Measurements from ENCODE around the gene KLF6.

Gene KLF6

GRCh38 chr10:3787816-3788215, 2.8 kb upstream of the KLF6 start:
- DNase-seq (ENCODE audit: low spot score) = no peak

DNA sequence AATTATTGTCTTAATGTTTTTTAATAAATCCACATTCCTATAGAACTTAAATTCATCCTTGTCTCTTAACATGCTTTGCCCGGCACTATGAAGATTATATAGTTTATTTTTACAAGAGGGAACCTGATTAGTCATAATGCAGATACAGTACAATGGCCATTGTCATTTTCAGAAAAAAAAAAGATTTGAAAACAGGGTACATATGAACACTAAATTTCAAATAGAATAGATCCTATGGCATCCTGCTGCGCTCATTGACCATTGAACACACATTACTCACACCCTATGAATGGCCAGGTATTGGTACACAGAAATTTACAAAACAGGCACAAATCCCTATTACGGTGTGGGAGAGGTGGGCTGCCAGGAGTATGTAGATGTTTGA, 2.0 kb upstream of the KLF6 start:
- no peak for DNase-seq (ENCODE audit: low spot score)

- peak; percentile 67 for DNase-seq (ENCODE audit: low spot score)
Measured at GRCh38 chr10:3786295-3787015, 1.4 kb upstream of the KLF6 start.

- DNase-seq (ENCODE audit: low spot score) = peak; percentile 54
Measured at GRCh38 chr10:3785851-3786271, 852 bp upstream of the KLF6 start.

DNA sequence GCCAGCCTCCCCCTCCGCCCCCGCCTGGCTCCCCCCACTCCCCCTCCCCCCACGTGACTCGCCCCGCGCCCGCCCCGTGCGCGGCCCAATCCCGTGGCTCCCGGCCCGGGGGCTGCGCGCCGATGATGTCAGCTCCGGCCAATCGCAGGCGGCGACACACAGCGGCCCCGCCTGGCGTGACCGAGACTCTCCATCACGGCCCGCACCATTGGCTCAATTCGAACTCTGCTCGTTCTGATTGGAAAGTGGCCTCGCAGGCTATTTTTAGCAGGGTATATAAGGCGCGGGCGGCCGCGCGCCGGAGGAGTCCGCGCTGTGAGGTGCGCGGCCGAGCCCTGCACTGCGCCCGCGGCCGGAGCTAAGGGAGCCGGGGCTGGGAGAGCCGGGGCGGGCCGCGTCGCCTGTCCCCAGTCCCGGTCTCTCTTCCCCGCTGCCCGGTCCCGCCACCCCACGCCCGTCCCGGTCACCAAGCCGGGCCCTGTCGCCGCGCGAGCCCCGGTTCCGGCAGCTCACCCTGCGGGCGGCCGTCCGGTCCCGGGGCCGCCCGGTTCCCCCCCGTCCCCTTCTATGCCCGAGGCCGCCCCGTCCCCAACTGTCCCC, 342 bp upstream of the KLF6 start:
- DNase-seq (ENCODE audit: low spot score) = peak; percentile 100

DNA sequence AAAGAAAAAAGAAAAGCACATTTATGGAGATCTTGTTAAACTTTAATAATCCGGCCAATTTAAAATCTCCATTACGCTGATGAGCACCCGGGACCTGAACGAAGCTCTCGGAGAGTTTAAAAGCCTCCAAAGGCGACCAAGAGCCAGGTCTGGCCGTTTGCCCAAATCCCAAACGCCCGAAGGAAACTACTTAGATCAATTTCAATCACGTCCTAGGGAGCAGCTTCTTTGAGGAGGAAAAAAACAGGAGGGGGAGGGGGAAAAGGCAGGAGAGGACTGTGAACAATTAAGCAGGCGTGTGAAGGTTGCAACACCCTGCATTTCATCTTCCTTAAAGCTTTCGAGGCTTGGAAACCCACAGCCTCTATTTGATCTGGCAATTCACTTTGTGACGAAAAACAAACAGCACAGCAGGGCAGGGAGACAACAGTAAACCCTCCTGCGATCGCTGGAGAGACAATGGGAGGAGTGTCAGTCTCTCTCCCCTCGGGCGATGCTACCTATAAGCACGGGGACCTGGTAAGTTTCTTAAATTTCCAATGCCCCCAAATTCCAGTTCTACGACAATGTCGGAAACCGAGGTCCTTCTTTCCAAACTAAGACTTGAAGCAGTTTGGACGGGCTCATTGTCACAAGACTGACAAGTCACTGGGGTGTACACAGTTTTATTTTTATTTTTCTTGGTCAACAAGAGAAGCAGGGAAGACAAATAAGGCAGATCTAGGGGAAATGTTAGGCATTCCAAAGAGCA, 1.2 kb downstream of the KLF6 start:
- peak; percentile 61 for DNase-seq (ENCODE audit: low spot score)

DNA sequence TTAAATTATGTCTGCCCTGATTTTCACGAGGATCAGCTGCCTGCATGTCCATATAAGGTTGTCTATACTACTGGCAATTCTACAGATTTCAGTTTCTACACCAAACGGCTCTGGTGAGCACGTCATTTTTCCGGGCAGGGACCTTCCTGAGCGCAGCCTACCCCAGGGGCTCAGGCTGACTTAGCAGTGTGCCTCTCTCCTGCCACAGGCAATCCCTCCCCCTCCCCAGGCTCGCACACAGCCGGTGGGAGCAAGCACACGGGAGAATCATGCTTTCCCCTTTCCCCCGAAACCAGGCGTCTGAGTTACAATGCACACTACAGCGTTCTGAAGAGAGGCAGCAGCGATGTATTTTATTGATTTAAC, 1.7 kb downstream of the KLF6 start:
- peak; percentile 72 for DNase-seq (ENCODE audit: low spot score)

GRCh38 chr10:3782451-3783315, 2.3 kb downstream of the KLF6 start:
- DNase-seq (ENCODE audit: low spot score) = peak; percentile 84

GRCh38 chr10:3782146-3782450, 2.9 kb downstream of the KLF6 start:
- peak; percentile 78 for DNase-seq (ENCODE audit: low spot score)

DNA sequence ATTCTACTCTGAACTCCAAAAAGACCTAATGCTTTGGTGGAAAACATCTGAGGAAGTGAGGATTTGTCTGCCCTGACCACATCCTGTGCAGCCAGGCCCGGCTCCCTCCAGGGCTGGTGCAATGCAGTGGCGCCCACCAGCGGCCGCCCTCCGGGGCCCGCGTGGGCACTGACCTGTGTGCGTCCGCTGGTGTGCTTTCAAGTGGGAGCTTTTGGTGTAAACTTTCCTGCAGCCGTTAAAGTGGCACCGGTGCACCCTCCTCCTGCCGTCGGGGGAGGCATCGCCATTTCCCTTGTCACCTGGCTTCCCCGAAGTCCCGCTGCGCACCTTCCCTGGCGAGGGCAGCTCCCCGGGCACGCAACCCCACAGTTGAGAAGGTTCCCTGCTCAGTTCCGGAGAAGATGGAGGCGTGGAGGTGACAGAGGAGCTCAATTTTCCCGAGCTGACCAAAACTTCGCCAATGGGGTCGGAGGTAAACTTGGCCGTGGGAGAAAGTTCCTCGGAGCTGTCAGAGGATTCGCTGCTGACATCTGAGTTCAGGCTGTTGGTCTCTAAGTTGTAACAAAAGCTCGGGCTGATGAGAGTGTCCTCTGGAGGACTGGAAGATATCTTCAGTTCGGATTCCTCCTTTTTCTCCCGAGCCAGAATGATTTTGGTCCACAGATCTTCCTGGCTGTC, 3.4 kb downstream of the KLF6 start:
- peak; percentile 74 for DNase-seq (ENCODE audit: low spot score)

GRCh38 chr10:3780771-3781467, 4.1 kb downstream of the KLF6 start:
- DNase-seq (ENCODE audit: low spot score) = peak; percentile 49

DNA sequence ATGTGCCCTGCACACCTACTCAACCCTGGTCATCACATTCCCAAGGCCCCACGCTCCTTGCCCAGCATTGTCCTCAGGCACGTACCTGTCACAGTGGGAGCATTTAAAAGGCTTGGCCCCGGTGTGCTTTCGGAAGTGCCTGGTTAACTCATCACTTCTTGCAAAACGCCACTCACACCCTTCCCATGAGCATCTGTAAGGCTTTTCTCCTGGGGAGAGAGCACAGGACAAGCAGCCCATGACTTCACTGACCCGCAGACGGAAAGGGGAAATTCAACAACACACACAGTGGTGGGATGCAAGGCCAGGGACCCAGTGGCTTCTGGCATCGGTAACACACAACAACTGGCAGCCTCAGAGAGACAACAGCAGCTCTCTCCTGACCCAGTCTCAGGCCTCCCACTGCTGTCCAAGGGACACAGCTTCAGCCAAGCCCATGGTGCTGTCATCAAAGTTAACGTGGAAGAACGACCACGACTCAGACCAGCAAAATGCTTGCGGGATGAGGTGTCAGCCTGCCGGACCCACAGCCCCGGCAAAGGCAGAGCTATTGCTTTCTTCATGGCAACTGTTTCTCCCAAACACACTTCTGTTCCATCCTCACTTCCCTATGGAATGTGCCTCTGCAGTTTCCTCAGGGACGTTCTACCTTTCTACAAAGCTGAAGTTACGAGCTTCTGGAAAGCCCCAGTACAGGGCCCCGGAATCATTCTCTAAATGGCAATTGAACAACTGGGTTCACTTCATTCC, 4.8 kb downstream of the KLF6 start:
- DNase-seq (ENCODE audit: low spot score) = peak; percentile 49

- peak; percentile 39 for DNase-seq (ENCODE audit: low spot score)
Measured at GRCh38 chr10:3779158-3779741, 5.8 kb downstream of the KLF6 start.

- DNase-seq (ENCODE audit: low spot score) = no peak
Measured at GRCh38 chr10:3778692-3779157, 6.3 kb downstream of the KLF6 start.

DNA sequence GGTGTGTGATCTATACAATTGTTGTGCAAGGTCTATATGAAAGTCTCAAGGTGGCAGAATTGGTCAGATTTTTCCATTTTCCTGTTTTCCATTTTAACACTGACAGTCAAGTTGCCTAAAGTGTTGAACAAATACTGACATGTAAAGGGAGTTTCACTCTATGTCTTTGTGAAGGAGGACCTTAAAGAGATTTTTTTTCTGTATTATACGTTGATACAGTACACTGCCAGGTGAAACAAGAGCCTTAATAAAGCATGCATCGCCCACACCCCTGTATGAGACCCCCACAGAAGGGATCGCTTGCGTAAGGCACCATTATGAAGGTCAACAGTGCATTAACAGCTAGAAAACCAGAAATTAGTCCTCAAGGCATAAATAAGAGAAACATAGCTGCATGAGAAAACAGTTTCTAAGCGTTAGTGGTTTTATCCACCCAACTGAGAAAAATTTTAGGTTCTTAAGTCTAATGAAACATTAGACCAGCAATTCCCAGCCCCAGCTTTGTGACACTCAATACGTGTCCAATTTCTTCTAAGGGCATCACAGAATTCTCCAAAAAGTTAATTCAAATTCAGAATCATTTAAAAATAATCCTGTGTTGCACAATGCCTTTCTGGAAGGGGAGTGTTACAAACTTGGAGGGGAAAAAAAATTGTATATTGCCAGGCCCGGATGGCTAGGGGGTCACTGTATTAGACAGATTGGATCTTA, 6.9 kb downstream of the KLF6 start:
- peak; percentile 33 for DNase-seq (ENCODE audit: low spot score)

- peak; percentile 90 for DNase-seq (ENCODE audit: low spot score)
Measured at GRCh38 chr10:3776796-3777571, 8.0 kb downstream of the KLF6 start.

DNA sequence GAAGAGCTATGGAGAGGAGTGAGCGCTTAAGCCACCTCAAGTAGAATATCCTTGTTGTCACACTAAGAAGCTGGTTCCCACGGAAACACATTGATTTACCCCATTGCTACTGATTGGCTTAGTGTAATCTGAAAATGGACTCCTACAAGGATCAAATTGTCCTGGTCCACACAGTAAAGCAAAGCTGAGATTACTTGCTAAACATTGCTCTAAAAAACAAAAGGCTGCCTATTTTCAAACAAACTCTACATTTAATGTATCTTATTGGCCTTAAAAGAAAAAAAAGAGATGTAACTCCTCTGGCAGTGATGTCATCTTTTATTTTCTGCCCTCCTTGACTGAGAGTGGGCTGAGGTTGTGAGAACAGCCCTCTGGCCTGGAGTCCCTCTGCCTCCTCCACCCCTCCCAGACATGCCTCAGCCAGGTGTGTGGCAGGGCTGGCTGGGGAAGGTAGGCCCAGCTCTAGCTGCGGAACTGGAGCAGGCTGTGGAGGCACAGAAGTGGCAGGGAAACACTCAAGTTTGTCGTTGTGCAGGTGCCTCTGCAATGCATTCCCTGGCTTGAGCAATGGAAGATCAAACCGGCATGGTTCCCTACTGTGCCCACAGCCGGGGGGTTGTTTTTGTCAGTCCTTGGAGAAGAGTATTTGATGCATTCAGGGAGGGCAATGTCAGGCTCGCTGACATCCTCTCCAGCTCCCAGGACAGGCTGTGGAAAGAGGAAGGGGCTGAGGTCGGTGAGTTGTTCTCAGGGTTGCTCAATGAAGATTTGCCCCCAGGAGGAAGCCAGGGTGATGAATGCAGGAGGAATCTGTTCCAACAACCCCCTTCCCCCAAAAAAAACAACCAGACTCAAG, 9.1 kb downstream of the KLF6 start:
- peak; percentile 55 for DNase-seq (ENCODE audit: low spot score)

Measured in CD4-positive, alpha-beta T cell treated with Interleukin-2 at 100 ng/mL for 4 hours (primary cell).